ENCODE data around the gene MNDA. TPM values are rescaled to one million over a fixed set of nuclear protein-coding genes. Genes with fewer than 3 reads are reported as not detected.

Gene MNDA
- total and polyA plus RNA-seq, 2 of the 8 experiments (the other 6 are each of a cell fraction or from before 2014, with no cell fraction given): not detected

DNA sequence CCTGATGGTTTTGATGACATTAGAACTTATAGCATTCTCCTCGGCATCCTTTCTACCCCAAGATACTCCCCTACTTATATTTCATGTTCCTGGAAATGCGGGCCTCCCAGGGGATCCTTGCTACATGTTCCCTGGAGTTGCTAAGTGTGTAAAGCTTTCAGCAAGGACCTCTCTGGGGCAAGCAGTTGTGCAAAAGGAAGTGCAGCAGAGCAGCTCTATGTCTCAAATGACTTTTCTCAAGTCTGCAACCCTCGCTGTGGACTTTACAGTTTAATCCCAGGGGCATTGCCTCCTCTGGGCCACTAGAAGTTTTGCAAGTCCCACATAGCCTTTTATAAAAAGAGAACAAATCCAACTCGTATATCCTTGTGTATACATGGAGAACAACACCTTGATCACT, 20.8 kb upstream of the MNDA start:
- Histone ChIP-seq H4K8ac (ENCODE audit: extremely low read depth, insufficient read depth, low read length) (no peak overlapping the region), H3K56ac (replicated peaks; ENCODE audit: insufficient read length, low read depth, low read length) (no peak overlapping the region), H3K14ac (ENCODE audit: insufficient read length) (no peak overlapping the region), H3K79me1 (ENCODE audit: low read depth, low read length) (no peaks in the 10 kb centered on the region), H2BK20ac (ENCODE audit: low read length) (no peak overlapping the region), H2AK5ac (ENCODE audit: low read depth, low read length) (no peak overlapping the region), H2BK15ac (ENCODE audit: low read length) (no peak overlapping the region), H3K9me3 (ENCODE audit: insufficient read depth in 2 of 2, low read depth in 1 of 2, low read length in 1 of 2) (no peaks in the 10 kb centered on the region), H2AFZ (ENCODE audit: low read length) (no peak overlapping the region), H3K9ac (replicated peaks in 1 of 4; ENCODE audit: extremely low read depth in 1 of 4, low read depth in 3 of 4, low read length in 3 of 4) (no peak overlapping the region), H3K4ac (replicated peaks; ENCODE audit: insufficient read length, low read depth, low read length) (no peak overlapping the region), H3K23me2 (ENCODE audit: low read depth, low read length) (no peaks in the 10 kb centered on the region), H4K20me1 (replicated peaks in 1 of 2; ENCODE audit: control insufficient read depth in 1 of 2, insufficient read depth in 2 of 2, low read length in 2 of 2) (no peaks in the 10 kb centered on the region), H2BK5ac (ENCODE audit: low read depth, low read length) (no peak overlapping the region), H3K4me2 (ENCODE audit: insufficient read depth in 1 of 2, low read depth in 2 of 2, low read length in 2 of 2) (no peak overlapping the region), H3K27ac (ENCODE audit: low read depth, low read length) (no peak overlapping the region), H3K27me3 (replicated peaks in 1 of 4; ENCODE audit: control insufficient read depth in 3 of 4, extremely low read depth in 1 of 4, insufficient read depth in 3 of 4, low read length in 3 of 4) (no peaks in the 10 kb centered on the region), H4K5ac (ENCODE audit: insufficient read length, low read depth, low read length) (no peak overlapping the region), H3K4me3 (ENCODE audit: extremely low read depth in 1 of 4, insufficient read depth in 2 of 4, low read depth in 3 of 4, low read length in 4 of 4) (no peak overlapping the region), H2BK12ac (ENCODE audit: low read depth, low read length) (no peak overlapping the region), H3K79me2 (ENCODE audit: control insufficient read depth in 1 of 2, insufficient read depth in 2 of 2, low read length in 2 of 2) (no peaks in the 10 kb centered on the region), H3K18ac (ENCODE audit: extremely low read depth, low read length) (no peak overlapping the region), H3K23ac (ENCODE audit: insufficient read length) (no peak overlapping the region), H3K36me3 (ENCODE audit: control insufficient read depth in 2 of 4, insufficient read depth in 4 of 4, low read length in 3 of 4) (no peaks in the 10 kb centered on the region), H4K91ac (replicated peaks; ENCODE audit: insufficient read length, low read length) (no peak overlapping the region), H3K4me1 (replicated peaks in 1 of 4; ENCODE audit: control insufficient read depth in 3 of 4, insufficient read depth in 4 of 4, low read length in 3 of 4) (no peaks in the 10 kb centered on the region), H2BK120ac (replicated peaks; ENCODE audit: low read depth, low read length) (no peak overlapping the region)
- 90% methylated on average over 4 of the region's 4 CpGs; no CpG with 5 or more reads in 1 of the 2 experiments for WGBS, 2 experiments (ENCODE audit: extremely low coverage in 1 of 2, insufficient coverage in 1 of 2, insufficient read length in 1 of 2, insufficient replicate concordance in 2 of 2, low coverage in 1 of 2, low lambda C conversion rate in 2 of 2, missing lambda C conversion rate in 1 of 2)
- ChIA-PET POLR2A (ENCODE audit: partially characterized antibody) (no interaction called here), CTCF (ENCODE audit: partially characterized antibody) (interaction anchor here (0.5 to 0.7 kb wide), 3 partner anchors 18 to 270 kb away, joined by 3 to 4 read pairs (median 3); no protein-coding TSS in a partner anchor)
- DNase-seq (ENCODE audit: low read depth in 1 of 2, low spot score in 2 of 2) (no peak), FAIRE-seq (no peak)
- TF ChIP-seq KDM5A (IDR thresholded peaks at IDR 0.05; ENCODE audit: low read length): no peak
- no peak for TF ChIP-seq CHD2 (IDR thresholded peaks at IDR 0.05; ENCODE audit: low read length)
- no peak for TF ChIP-seq SIRT6 (IDR thresholded peaks at IDR 0.05; ENCODE audit: low read length)
- TF ChIP-seq, protein P1, sequence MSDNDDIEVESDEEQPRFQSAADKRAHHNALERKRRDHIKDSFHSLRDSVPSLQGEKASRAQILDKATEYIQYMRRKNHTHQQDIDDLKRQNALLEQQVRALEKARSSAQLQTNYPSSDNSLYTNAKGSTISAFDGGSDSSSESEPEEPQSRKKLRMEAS (IDR thresholded peaks at IDR 0.05): no peak
- TF ChIP-seq SAP30 (IDR thresholded peaks at IDR 0.05; ENCODE audit: insufficient read depth, insufficient replicate concordance, low read length): no peak
- no peak for TF ChIP-seq TAF1 (IDR thresholded peaks at IDR 0.05; ENCODE audit: low read depth, low read length)
